Stimulated activated CD8-positive, alpha-beta memory T cell treated with anti-CD3 and anti-CD28 coated beads, Interleukin-7, amount 100 ng/mL, for 1 hour (primary cell): ENCODE data around the gene DDI2.

ENCODE experiments used
- DNase-seq, 2 donors: peaks; one replicate each; pipeline ENCODE4 v3.0.0-alpha.2; 2020; ENCODE audit warnings: low read depth in 2 of 2

Gene DDI2

GRCh38 chr1:15702722-15703550, 85.7 kb downstream of the DDI2 start:
- no peak for DNase-seq

- DNase-seq = no peak
Measured at GRCh38 chr1:15703562-15703961, 86.3 kb downstream of the DDI2 start.

GRCh38 chr1:15704526-15705183, 87.4 kb downstream of the DDI2 start:
- no peak for DNase-seq

GRCh38 chr1:15705184-15705566, 87.9 kb downstream of the DDI2 start:
- DNase-seq = no peak

- DNase-seq = no peak
Measured at GRCh38 chr1:15706751-15707150, 89.5 kb downstream of the DDI2 start.

- DNase-seq = no peak
Measured at GRCh38 chr1:15707239-15707925, 90.1 kb downstream of the DDI2 start.

GRCh38 chr1:15708486-15709137, 91.4 kb downstream of the DDI2 start:
- DNase-seq = no peak

- no peak for DNase-seq
Measured at GRCh38 chr1:15709226-15709625, 92.0 kb downstream of the DDI2 start.

GRCh38 chr1:15712168-15712567, 94.9 kb downstream of the DDI2 start:
- no peak for DNase-seq

GRCh38 chr1:15714406-15715136, 97.3 kb downstream of the DDI2 start:
- no peak for DNase-seq

- DNase-seq = no peak
Measured at GRCh38 chr1:15717418-15718125, 100.3 kb downstream of the DDI2 start.

GRCh38 chr1:15718199-15718601, 100.9 kb downstream of the DDI2 start:
- no peak for DNase-seq
